GM03348 (cell line): Measurements from ENCODE around the gene MINK1.
"Not testable (repeated sequence)": the region's sequence is repeated elsewhere in the genome, so short reads cannot be mapped to it uniquely, and the experiment has no call there.

Experiments used
- DNase-seq: peaks from one replicate; pipeline ENCODE4 v3.0.0; 2012; ENCODE audit warnings: low spot score

The MINK1 gene

DNA sequence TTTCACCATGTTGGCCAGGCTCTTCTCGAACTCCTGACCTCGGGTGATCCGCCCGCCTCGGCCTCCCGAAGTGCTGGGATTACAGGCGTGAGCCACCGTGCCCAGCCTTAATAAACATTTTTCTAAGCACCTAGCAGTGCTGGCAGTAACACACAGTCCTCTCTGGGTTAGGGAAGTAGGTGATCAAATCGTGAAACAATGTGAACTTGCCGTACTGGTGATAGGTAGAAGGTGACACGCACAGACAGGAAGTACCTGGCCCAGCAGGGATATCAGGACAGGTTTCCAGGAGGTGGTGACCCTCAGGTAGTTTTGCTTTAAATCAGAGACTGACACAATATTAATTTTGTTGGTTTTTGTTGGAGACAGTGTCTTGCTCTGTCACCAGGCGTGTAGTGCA lies 21.7 kb upstream of the MINK1 start:
- no peak for DNase-seq

- DNase-seq: no peak
These were observed 20.4 kb upstream of the MINK1 start for GRCh38 chr17:4812690-4813089.

DNA sequence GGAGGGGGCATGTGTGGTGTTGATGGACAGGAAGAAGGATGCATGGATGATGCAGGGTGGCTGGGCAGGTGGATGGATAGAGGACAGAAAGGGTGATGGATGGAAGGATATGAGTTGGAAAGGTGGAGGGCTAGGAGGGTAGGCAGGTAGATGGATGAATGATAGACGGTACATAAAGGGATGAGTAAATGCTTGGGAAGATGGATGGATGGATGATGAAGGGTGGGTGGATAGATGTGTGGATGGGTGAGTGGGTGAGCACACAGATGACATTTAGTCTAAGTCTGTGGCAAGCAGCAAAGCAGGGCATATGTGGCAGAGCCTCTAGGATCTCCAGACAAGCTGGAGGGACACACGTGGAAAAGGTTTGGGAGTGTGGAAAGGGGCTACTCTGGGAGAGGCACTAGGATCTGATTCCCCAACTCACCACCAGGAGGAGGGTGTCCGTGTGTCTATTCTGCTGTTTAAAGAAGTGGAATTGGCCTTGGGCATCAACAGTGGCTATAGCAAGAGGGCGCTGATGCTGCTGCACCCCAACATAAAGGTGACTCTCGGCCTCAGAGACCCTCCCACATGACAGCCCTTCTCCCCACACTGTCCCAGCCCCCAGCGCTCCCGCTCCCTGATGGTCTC lies 18.0 kb upstream of the MINK1 start:
- no peak for DNase-seq

- DNase-seq: no peak
These were observed 16.3 kb upstream of the MINK1 start for GRCh38 chr17:4816826-4817225.

GRCh38 chr17:4818276-4818675 lies 14.9 kb upstream of the MINK1 start:
- DNase-seq: no peak

DNA sequence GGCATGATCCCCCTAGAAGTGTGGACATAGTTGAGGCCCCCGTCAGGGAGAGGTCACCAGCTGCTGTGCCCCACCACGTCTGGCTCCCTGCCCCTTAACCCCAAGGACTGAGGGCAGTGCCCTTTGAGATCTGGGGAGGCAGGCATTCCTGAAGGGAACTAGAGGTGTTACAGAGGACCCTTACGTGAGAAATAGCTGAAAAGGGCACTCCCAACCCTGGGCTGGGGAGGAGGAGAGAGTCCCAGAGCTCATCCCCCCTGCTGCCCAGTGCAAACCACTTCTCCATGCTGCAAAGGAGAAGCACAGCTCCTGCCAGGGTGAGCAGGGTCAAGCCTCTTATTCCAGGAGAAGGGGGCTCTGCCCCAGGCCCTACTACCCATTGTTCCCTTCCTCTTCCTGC lies 10.3 kb upstream of the MINK1 start:
- no peak for DNase-seq

DNA sequence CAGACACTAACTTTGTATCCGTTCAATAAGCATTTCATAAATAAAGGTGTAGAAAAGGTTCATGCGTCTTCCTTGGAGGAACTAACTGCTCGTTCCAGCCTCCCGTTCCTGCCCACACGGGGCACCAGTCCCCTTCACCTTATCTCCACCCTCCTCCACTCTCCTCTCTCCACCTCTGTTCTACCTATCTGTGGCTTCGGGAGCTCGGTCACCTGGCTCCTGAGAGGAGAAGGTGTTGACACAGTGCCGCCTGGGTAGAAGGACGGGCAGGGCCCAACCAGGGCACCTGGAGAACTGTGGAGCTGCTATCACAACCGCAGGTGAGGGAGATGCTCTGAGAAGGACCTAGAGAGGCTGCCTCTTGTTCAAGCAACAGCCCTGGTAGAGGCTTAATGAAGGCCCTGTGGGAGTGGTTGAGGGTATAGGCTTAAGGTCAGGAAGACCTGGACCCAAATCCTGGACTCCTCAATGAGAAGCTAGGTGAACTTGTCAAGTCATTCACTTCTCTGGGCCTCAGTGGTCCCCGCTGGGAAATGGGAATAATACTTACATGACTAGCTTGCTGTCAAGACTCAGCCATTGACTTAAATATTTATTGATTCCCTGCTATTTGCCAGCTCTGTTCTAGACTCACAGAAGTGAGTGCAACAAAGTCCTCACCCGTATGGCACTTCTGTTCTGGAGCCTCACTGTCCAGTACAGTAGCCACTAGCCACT lies 9.6 kb upstream of the MINK1 start:
- DNase-seq: no peak

- DNase-seq: no peak
These were observed 5.7 kb upstream of the MINK1 start for GRCh38 chr17:4827399-4827798.

GRCh38 chr17:4832829-4833177 lies 337 bp upstream of the MINK1 start:
- not testable (repeated sequence) for DNase-seq

DNA sequence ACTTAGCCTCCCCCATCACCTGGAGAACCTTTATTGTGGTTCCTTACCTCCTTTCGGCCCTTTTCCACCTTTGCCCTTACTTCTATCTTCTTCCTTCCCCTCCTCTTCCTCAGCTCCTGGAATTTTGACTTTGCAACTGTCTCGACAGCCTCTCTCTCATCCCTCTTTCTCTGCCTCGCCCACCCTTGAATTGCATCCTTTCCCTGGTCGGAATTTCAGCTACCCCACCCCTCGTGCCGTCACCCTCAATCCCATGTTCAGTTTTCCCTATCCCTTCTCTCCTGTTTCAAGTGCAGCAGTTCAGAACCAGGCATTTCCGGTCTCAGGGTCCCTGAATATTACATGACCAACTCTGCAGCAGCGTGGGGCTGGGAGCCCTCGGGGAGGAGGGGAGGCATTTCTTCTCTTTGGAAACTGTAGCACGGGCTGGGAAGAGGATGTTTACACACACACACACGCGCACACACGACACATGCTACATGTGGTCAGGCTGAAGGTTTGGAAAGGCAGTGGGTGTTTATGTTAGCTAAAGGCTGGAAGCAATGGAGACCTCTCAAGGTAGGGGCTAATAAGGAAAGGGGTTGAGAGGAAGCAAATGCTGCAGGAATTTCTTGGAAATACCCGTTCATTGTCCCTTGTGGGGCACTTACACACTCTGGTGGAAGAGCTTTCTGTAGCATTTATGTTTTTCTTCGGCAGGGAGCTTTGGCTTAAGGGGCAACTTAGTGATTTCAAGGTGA lies 971 bp downstream of the MINK1 start:
- DNase-seq: peak; percentile 46

DNA sequence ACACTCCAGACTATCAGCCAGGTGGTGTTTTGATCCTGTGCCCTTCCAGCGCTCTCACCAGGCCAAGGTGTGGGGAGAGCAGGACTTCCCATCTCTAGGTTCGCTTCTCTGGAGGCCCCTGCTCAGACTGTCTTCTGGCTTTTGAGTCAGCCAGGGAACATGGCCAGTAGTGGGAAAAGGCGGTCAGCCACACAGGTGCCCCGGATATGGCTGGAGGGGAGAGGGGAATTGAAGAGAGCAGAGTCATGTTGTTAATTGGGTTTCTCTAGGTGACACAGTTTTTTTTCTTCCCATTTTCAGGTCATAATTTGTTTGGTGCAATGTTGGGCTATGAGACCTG lies 1.5 kb downstream of the MINK1 start:
- DNase-seq: no peak

GRCh38 chr17:4836221-4836620 lies 3.1 kb downstream of the MINK1 start:
- no peak for DNase-seq

- DNase-seq: no peak
These were observed 4.5 kb downstream of the MINK1 start for GRCh38 chr17:4837471-4838308.

GRCh38 chr17:4838309-4838785 lies 5.2 kb downstream of the MINK1 start:
- no peak for DNase-seq

DNA sequence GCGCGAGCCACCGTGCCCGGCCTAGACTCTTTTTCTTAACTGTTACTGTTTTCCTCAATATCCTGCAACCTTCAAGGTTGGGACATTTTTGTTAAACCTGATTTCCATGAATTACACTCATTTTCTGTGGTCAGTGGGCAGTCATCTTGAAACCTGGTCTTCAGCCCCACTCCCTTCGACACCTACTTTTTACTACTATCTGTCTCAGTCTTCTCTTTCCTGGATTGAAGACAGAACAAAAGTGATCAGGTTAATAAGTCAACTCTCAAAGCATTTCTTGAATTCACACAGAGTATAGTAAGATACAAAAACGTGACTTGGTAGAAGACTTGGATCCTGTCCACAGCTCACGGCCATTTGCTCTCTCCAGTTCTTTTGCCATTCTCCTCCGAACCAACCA lies 6.1 kb downstream of the MINK1 start:
- no peak for DNase-seq

DNA sequence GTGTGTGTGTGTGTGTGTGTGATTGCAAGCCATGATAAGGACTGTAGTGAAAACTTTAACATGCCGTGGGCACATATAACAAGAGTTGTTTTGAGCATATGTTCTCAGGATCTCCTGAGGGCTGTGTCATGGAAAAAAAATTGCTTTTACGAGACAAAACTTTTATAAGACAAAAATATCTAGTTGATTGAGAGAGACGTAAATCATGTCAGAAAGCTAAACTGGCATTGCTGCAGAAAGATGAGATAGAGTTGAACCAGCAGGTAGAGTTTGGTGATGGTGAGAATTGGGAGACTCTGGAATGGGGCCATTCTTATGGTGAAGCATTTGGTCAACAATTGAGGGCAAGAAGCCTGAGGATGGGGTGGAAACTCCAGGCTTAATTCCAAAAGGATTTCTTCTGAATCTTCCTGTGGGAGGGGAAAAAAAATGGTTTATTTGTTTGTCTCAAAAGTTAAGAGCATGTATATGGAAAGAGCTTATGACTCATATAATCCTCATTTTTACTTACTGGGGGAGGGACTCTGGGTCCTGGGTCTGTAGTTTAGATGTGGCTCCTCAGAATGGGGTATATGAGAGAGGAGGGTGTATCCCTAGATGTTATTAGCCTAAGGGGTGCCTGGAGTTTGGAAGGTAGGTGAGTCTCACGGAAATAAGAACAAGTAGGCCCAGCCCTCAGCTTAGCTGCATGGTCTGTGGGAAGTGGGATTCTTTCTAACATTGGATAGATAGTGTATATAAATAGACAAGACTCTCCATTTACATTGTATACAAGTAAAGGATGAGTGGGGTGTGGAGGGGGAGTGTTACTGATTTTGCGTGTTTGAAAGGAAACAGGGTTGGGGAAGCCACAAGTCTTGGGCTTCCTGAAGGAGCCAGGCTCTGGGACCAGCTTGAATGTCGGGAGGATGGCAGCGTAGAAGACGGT lies 7.1 kb downstream of the MINK1 start:
- DNase-seq: no peak

DNA sequence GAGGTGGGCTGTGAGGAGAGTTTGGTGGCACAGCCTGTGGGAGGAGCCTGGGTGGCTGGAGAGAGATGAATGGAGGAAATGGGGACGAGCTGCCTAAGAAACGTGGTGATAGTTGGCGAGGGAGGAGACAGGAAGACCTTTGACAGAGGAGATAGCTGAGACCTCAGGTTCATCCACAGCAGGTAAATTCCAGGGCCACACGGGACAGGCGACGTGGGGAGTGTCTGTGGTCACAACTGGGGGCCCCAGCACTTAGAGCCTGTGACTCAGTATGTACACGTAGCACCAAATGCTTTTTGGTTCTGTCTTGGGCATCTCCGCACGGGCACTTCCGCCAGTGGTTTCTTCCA lies 7.7 kb downstream of the MINK1 start:
- DNase-seq: no peak

DNA sequence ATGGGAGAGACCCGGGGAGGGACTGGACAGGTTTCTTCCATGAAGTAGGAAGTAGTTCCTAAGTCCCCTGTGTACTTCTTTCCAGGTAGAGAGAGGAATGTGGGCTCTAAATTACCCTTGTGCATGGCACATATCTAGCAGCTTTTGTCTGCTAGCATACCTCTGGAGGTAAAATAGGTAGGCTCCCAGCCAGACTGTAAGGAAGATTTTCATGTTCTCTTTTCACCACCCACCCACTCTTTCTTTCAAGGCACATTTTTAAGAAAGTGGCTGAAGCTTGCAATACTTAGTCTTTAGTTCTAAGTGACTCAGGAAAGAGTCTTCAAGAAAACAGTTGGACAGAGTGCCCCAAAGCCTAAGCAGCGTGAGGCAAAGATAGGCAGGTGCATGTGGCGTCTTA lies 9.2 kb downstream of the MINK1 start:
- DNase-seq: no peak

DNA sequence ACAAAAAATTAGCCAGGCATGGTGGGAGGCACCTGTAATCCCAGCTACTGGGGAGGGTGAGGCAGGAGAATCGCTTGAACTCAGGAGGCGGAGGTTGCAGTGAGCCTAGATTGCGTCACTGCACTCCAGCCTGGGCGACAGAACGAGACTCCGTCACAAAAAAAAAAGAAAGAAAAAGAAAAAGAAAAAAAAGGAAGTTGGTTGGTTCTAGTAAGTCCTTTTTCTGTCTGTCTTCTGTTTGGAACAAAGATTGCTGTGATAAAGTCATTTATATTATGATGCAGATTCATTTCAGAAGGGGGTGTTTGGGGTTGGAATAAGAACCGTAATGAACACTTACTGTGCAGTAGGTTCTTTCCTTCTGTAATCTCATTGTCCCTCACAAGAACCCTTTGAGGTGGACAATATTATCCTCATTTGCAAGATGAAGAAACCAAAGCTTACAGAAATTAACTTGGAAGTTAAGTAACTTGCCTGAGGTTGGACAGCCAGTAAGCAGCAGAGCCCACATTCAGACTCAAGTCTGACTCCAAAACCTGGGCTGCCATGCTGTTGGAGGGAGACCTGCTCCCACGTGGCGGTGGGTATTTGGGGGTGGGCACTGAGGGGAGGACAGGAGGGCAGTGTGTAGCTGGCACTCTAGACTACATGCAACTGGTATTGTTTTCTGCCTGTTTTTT lies 10.3 kb downstream of the MINK1 start:
- no peak for DNase-seq

DNA sequence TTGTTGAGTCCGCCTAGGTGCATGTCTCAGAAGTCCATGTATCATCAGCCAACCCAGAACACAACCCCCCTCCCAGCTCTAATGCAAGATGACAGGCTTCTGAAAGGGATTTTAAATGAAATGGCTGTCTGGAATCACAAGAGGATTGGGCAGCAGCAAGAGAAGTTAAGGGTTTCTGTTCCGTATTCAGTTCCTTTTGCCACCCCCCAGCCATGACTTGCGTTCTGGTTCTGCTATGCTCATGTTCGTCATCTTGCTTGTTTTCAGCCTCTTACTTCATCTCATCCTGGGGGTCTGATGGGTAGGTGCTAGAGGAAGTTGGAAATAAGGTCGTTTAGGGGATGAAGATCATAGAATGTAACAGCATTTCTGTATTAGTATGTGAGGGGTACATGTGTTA lies 12.0 kb downstream of the MINK1 start:
- DNase-seq: no peak
